ENCODE measurements around the gene TMEM92.

The TMEM92 gene

GRCh38 chr17:50328363-50329325 is 54.4 kb downstream of the TMEM92 start:
- DNase-seq (ENCODE audit: low read depth in 2 of 2) = no peak

GRCh38 chr17:50329716-50330115 is 55.5 kb downstream of the TMEM92 start:
- DNase-seq (ENCODE audit: low read depth in 2 of 2) = no peak

GRCh38 chr17:50330151-50330775 is 56.0 kb downstream of the TMEM92 start:
- no peak for DNase-seq (ENCODE audit: low read depth in 2 of 2)

Data from stimulated activated CD4-positive, alpha-beta T cell treated with anti-CD3 and anti-CD28 coated beads, Interleukin-12 subunit alpha, Interleukin-12 subunit beta, amount 100 ng/mL, for 24 hours (primary cell).